Large intestine (tissue), 3 donors: ENCODE measurements around the gene CRB1. TPM values are rescaled to one million over a fixed set of nuclear protein-coding genes. Genes with fewer than 3 reads are reported as not detected.
A peak's percentile ranks its signal among the peaks of the same experiment; 100 is the strongest.
"Not testable (repeated sequence)": the region's sequence is repeated elsewhere in the genome, so short reads cannot be mapped to it uniquely, and the experiment has no call there.

Source experiments
- DNase-seq, 2 donors: peaks; one replicate each; pipeline versions ENCODE4 v3.0.0 to v3.0.0-alpha.2; 2013
- H3K27ac ChIP-seq: one replicate; pipeline ENCODE4 v1.5.1; 2013; ENCODE audit warnings: low read length
- H3K27me3 ChIP-seq: 2 replicates; pipeline ENCODE4 v1.6.1; 2013; ENCODE audit warnings: low read length; ENCODE audit not compliant: control insufficient read depth, insufficient read depth
- H3K36me3 ChIP-seq: 2 replicates; pipeline ENCODE4 v1.6.1; 2013; ENCODE audit warnings: low read length; ENCODE audit not compliant: control insufficient read depth, insufficient read depth
- H3K4me1 ChIP-seq: one replicate; pipeline ENCODE4 v1.6.1; 2013; ENCODE audit warnings: low read length; ENCODE audit not compliant: control insufficient read depth, insufficient read depth
- H3K4me3 ChIP-seq: one replicate; pipeline ENCODE4 v1.5.1; 2013; ENCODE audit warnings: low read length
- H3K9me3 ChIP-seq: one replicate; pipeline ENCODE4 v1.6.1; 2013; ENCODE audit warnings: mild to moderate bottlenecking, low read depth, low read length, moderate library complexity; ENCODE audit not compliant: control insufficient read depth
- WGBS: methylation state at CpG from one replicate; pipeline ENCODE4 v1.1.5; 2013; ENCODE audit warnings: low lambda C conversion rate; ENCODE audit not compliant: insufficient coverage; 5-methylcytosine and 5-hydroxymethylcytosine counted together
- polyA plus RNA-seq: library from polyadenylated mRNA; unstranded; fragments of 120-200 nt; gene quantifications from one replicate; pipeline ENCODE4 v1.2.1, GENCODE V29; 2013

The CRB1 gene
- polyA plus RNA-seq, 1 donor = 0.28 TPM

GRCh38 chr1:197469620-197470210, 201.7 kb downstream of the CRB1 start:
- no peak overlapping the region for H3K27ac ChIP-seq
- no peaks in the 10 kb centered on the region for H3K9me3 ChIP-seq
- no peaks in the 10 kb centered on the region for H3K27me3 ChIP-seq
- H3K4me1 ChIP-seq = peaks cover 10% of the 10 kb centered on the region
- DNase-seq = no peak
- H3K36me3 ChIP-seq = no peaks in the 10 kb centered on the region
- WGBS = 91% methylated on average over 4 of the region's 7 CpGs
- H3K4me3 ChIP-seq = no peak overlapping the region

GRCh38 chr1:197470330-197470729, 202.3 kb downstream of the CRB1 start:
- H3K4me1 ChIP-seq = peaks cover 10% of the 10 kb centered on the region
- H3K9me3 ChIP-seq = no peaks in the 10 kb centered on the region
- H3K27ac ChIP-seq = no peak overlapping the region
- H3K36me3 ChIP-seq = no peaks in the 10 kb centered on the region
- H3K27me3 ChIP-seq = no peaks in the 10 kb centered on the region
- H3K4me3 ChIP-seq = no peak overlapping the region
- DNase-seq = no peak
- WGBS = 80% methylated on average over 1 of the region's 1 CpG

- Histone ChIP-seq H3K4me1 (peaks cover 10% of the 10 kb centered on the region), H3K27ac (no peak overlapping the region), H3K27me3 (no peaks in the 10 kb centered on the region), H3K4me3 (no peak overlapping the region), H3K9me3 (no peaks in the 10 kb centered on the region), H3K36me3 (no peaks in the 10 kb centered on the region)
- no peak for DNase-seq
- WGBS = 69% methylated on average over 2 of the region's 9 CpGs
These were observed 203.4 kb downstream of the CRB1 start for GRCh38 chr1:197471248-197471985.

- Histone ChIP-seq H3K36me3 (no peaks in the 10 kb centered on the region), H3K9me3 (no peaks in the 10 kb centered on the region), H3K27ac (no peak overlapping the region), H3K4me1 (peaks cover 10% of the 10 kb centered on the region), H3K27me3 (no peaks in the 10 kb centered on the region), H3K4me3 (no peak overlapping the region)
- no peak for DNase-seq
- WGBS = 67% methylated on average over 1 of the region's 3 CpGs
These were observed 204.1 kb downstream of the CRB1 start for GRCh38 chr1:197472141-197472540.

GRCh38 chr1:197480446-197480845, 212.4 kb downstream of the CRB1 start:
- WGBS = no CpG with 5 or more reads among the region's 6 CpGs
- no peaks in the 10 kb centered on the region for H3K9me3 ChIP-seq
- H3K36me3 ChIP-seq = no peaks in the 10 kb centered on the region
- no peak for DNase-seq
- no peaks in the 10 kb centered on the region for H3K27me3 ChIP-seq
- H3K4me3 ChIP-seq = no peak overlapping the region
- H3K27ac ChIP-seq = no peak overlapping the region
- H3K4me1 ChIP-seq = no peaks in the 10 kb centered on the region

GRCh38 chr1:197481101-197481500, 213.0 kb downstream of the CRB1 start:
- DNase-seq = no peak
- no peaks in the 10 kb centered on the region for H3K36me3 ChIP-seq
- H3K4me3 ChIP-seq = no peak overlapping the region
- no CpG with 5 or more reads among the region's 4 CpGs for WGBS
- no peaks in the 10 kb centered on the region for H3K9me3 ChIP-seq
- H3K27ac ChIP-seq = no peak overlapping the region
- H3K4me1 ChIP-seq = no peaks in the 10 kb centered on the region
- H3K27me3 ChIP-seq = no peaks in the 10 kb centered on the region

GRCh38 chr1:197485790-197486189, 217.7 kb downstream of the CRB1 start:
- WGBS = 20% methylated on average over 1 of the region's 3 CpGs
- Histone ChIP-seq H3K27me3 (no peaks in the 10 kb centered on the region), H3K9me3 (no peaks in the 10 kb centered on the region), H3K36me3 (no peaks in the 10 kb centered on the region), H3K4me3 (no peak overlapping the region), H3K27ac (no peak overlapping the region), H3K4me1 (no peaks in the 10 kb centered on the region)
- DNase-seq = peak in 1 of 2 donors; percentile 37

GRCh38 chr1:197486946-197487345, 218.9 kb downstream of the CRB1 start:
- H3K27me3 ChIP-seq = no peaks in the 10 kb centered on the region
- no CpG with 5 or more reads among the region's 2 CpGs for WGBS
- no peaks in the 10 kb centered on the region for H3K4me1 ChIP-seq
- H3K36me3 ChIP-seq = no peaks in the 10 kb centered on the region
- no peak for DNase-seq
- no peaks in the 10 kb centered on the region for H3K9me3 ChIP-seq
- no peak overlapping the region for H3K4me3 ChIP-seq
- H3K27ac ChIP-seq = no peak overlapping the region

GRCh38 chr1:197491505-197491904, 223.5 kb downstream of the CRB1 start:
- H3K9me3 ChIP-seq, H3K36me3 ChIP-seq, H3K27ac ChIP-seq, H3K4me3 ChIP-seq, H3K27me3 ChIP-seq, DNase-seq, H3K4me1 ChIP-seq: not testable (repeated sequence)
- WGBS = no CpG with 5 or more reads among the region's 1 CpG

GRCh38 chr1:197496722-197497121, 228.7 kb downstream of the CRB1 start:
- H3K36me3 ChIP-seq = no peaks in the 10 kb centered on the region
- H3K27ac ChIP-seq = no peak overlapping the region
- H3K27me3 ChIP-seq = no peaks in the 10 kb centered on the region
- H3K4me1 ChIP-seq = no peaks in the 10 kb centered on the region
- no peak overlapping the region for H3K4me3 ChIP-seq
- no CpG with 5 or more reads among the region's 10 CpGs for WGBS
- no peaks in the 10 kb centered on the region for H3K9me3 ChIP-seq
- DNase-seq = no peak
